HepG2 (cell line): ENCODE results near the gene SRSF10. TPM values are rescaled to one million over a fixed set of nuclear protein-coding genes. Genes with fewer than 3 reads are reported as not detected.

Experiments used
- AGO2 ChIP-seq: fragments of 200-400 bp; formaldehyde crosslinking; optimal IDR thresholded peaks from 2 replicates; pipeline ENCODE3; 2017; ENCODE audit warnings: mild to moderate bottlenecking, low read depth, low read length, moderate library complexity
- AKAP8 ChIP-seq: sonication (generic); formaldehyde crosslinking; IDR thresholded peaks from 2 replicates; pipeline ENCODE4 v1.5.1; 2020; ENCODE audit warnings: mild to moderate bottlenecking, missing genetic modification reagents
- NCOA1 ChIP-seq: sonication (generic); formaldehyde crosslinking; IDR thresholded peaks from 2 replicates; pipeline ENCODE4 v1.9.0; 2021; ENCODE audit warnings: missing genetic modification reagents
- NCOA5 ChIP-seq: sonication (generic); formaldehyde crosslinking; IDR thresholded peaks from 2 replicates; pipeline ENCODE4 v1.4.0; 2020; ENCODE audit warnings: missing genetic modification reagents
- PAX8 ChIP-seq: sonication (generic); formaldehyde crosslinking; IDR thresholded peaks from 2 replicates; pipeline ENCODE4 v1.8.0; 2022; ENCODE audit warnings: mild to moderate bottlenecking, missing genetic modification reagents, borderline replicate concordance
- PCBP1 ChIP-seq: fragments of 200-400 bp; formaldehyde crosslinking; IDR thresholded peaks from 2 replicates; pipeline ENCODE4 v1.6.1; 2017; ENCODE audit warnings: mild to moderate bottlenecking, low read depth, low read length, borderline replicate concordance
- POLR2AphosphoS2 ChIP-seq: IDR thresholded peaks from 2 replicates; pipeline ENCODE4 v1.6.1; 2011; ENCODE audit warnings: low read depth, low read length, improper control_type of control experiment
- PRDM10 ChIP-seq: sonication (generic); formaldehyde crosslinking; IDR thresholded peaks from 2 replicates; pipeline ENCODE4 v1.4.0; 2020; ENCODE audit warnings: low read depth, missing genetic modification reagents
- RAD21 ChIP-seq: fragments of 450-650 bp; formaldehyde crosslinking; IDR thresholded peaks from 2 replicates; pipeline ENCODE4 v1.5.0; 2020; ENCODE audit warnings: mild to moderate bottlenecking
- RXRB ChIP-seq: IDR thresholded peaks from 2 replicates; pipeline ENCODE4 v1.6.1; 2016; ENCODE audit warnings: borderline replicate concordance, missing genetic modification reagents, missing compliant biosample characterization
- TAF1 ChIP-seq: sonication (generic); formaldehyde crosslinking; IDR thresholded peaks from 2 replicates; pipeline ENCODE4 v1.4.0; 2020; ENCODE audit warnings: missing genetic modification reagents
- TRIM24 ChIP-seq: sonication (generic); formaldehyde crosslinking; IDR thresholded peaks from 2 replicates; pipeline ENCODE4 v1.8.0; 2022; ENCODE audit warnings: mild to moderate bottlenecking, missing genetic modification reagents
- ZC3H4 ChIP-seq: sonication (generic); formaldehyde crosslinking; IDR thresholded peaks from 2 replicates; pipeline ENCODE4 v1.4.0; 2020; ENCODE audit warnings: missing genetic modification reagents, borderline replicate concordance
- ZNF296 ChIP-seq: sonication (generic); formaldehyde crosslinking; conservative IDR thresholded peaks from 2 replicates; pipeline ENCODE4 v1.5.0; 2020; ENCODE audit warnings: mild to moderate bottlenecking, missing genetic modification reagents
- ZNF367 ChIP-seq: sonication (generic); formaldehyde crosslinking; IDR thresholded peaks from 2 replicates; pipeline ENCODE4 v1.4.0; 2020; ENCODE audit warnings: missing genetic modification reagents, borderline replicate concordance
- ZNF552 ChIP-seq: sonication (generic); formaldehyde crosslinking; IDR thresholded peaks from 2 replicates; pipeline ENCODE4 v1.9.0; 2022; ENCODE audit warnings: missing genetic modification reagents, mild to moderate bottlenecking, borderline replicate concordance
- ZNF598 ChIP-seq: sonication (generic); formaldehyde crosslinking; IDR thresholded peaks from 2 replicates; pipeline ENCODE4 v1.5.1; 2020; ENCODE audit warnings: mild to moderate bottlenecking, missing genetic modification reagents, borderline replicate concordance
- ZNF605 ChIP-seq: sonication (generic); formaldehyde crosslinking; IDR thresholded peaks from 2 replicates; pipeline ENCODE4 v1.8.0; 2022; ENCODE audit warnings: mild to moderate bottlenecking, missing genetic modification reagents
- ZNF710 ChIP-seq: sonication (generic); formaldehyde crosslinking; IDR thresholded peaks from 2 replicates; pipeline ENCODE4 v1.5.0; 2020; ENCODE audit warnings: mild to moderate bottlenecking, missing genetic modification reagents, borderline replicate concordance
- ZSCAN21 ChIP-seq: sonication (generic); formaldehyde crosslinking; IDR thresholded peaks from 2 replicates; pipeline ENCODE4 v1.8.0; 2022; ENCODE audit warnings: mild to moderate bottlenecking, missing genetic modification reagents, moderate library complexity, borderline replicate concordance
- polyA plus RNA-seq, 8 experiments: library from polyadenylated mRNA; depleted of rRNA in 3 of 8; stranded (reverse) in 7 of 8; unstranded in 1 of 8; fragments of >200 nt; fragmentation: Illumina TruSeq in 4 of 8; extraction: Trizol in 4 of 8; gene quantifications; 2 replicates each; pipeline versions ENCODE4 v1.2.1 to v1.2.3, GENCODE V29; 2011 to 2016; ENCODE audit warnings: low read depth in 4 of 8, missing spikeins in 1 of 8, mixed read lengths in 1 of 8; ENCODE audit not compliant: insufficient read depth in 1 of 8
- total RNA-seq, 5 experiments: library from RNA; depleted of rRNA; stranded (reverse); fragments of >200 nt; fragmentation: Illumina TruSeq; extraction: Trizol; gene quantifications; 2 replicates each; pipeline ENCODE4 v1.2.3, GENCODE V29; 2016; ENCODE audit warnings: low read depth in 1 of 5
- TF ChIP-seq, protein P1 (sequence below): sonication (generic); formaldehyde crosslinking; IDR thresholded peaks from 2 replicates; pipeline ENCODE4 v1.4.0; 2020; ENCODE audit warnings: missing genetic modification reagents, borderline replicate concordance

The SRSF10 gene
- total and polyA plus RNA-seq, 2 of the 13 experiments (the other 11 are each of a cell fraction or from before 2014, with no cell fraction given) = 126 to 186 TPM

DNA sequence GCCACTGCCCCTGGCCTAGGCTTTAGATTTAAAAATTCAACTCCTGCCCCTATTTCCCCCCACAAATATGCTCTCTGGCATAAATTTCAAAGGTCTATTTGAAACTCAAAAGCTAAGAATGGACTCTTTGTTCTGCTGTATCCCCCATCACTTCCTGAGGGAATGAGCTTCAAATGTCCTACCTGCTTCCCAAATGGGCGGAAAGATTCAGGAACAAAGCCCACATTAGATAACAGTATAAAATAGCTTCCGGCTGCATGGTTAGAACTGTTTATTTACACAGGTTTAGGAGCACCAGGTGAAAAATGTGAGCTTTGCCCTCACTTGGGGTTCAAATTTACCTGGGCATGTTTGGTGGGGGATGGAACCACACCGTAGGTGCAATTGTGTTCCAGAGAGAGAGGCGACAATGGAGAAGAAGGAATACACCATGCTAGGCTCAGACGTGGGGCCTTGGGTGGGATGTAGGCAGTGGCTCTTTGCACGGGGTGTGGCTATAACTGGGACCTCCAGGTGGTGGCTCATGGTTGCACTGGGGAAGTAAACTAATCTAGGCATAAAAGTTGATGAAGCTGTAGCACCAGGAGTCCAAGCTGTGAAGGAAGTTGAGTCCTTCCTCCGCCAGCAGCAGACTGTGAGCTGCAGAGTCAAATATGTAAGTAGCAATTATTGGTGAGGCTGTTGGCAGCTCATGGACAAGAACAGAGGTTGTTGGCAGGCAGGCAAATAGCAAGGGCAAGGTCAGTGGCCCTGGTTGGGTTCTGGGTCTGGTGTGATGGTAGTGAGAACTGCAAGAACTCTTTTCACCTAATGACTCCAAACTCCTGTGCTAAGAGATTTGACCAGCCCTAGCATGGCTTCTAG is 41.5 kb upstream of the SRSF10 start (continued):
- TF ChIP-seq ZNF605 (CRISPR knock-in tag) (no peak), PCBP1 (no peak), PRDM10 (CRISPR knock-in tag) (peak; percentile 80; the same call in 1 of the 2 replicates), RXRB (CRISPR knock-in tag) (peak; percentile 94), RAD21 (CRISPR knock-in tag) (no peak; the same call in 1 of the 2 replicates), ZNF552 (CRISPR knock-in tag) (no peak; the same call in 1 of the 2 replicates), NCOA5 (CRISPR knock-in tag) (no peak), ZC3H4 (peak; percentile 81), ZNF367 (no peak), AKAP8 (CRISPR knock-in tag) (peak; percentile 77; the same call in 1 of the 2 replicates), ZNF296 (no peak), TAF1 (peak; percentile 61; the same call in 1 of the 2 replicates), POLR2AphosphoS2 (no peak), PAX8 (CRISPR knock-in tag) (peak; percentile 70; the same call in 1 of the 2 replicates), ZNF598 (CRISPR knock-in tag) (no peak), TRIM24 (CRISPR knock-in tag) (no peak), NCOA1 (CRISPR knock-in tag) (0 out of 2 replicates have a peak, but pooled peaks have one; percentile 41), AGO2 (no peak), ZNF710 (peak; percentile 67; the same call in 1 of the 2 replicates), ZSCAN21 (CRISPR knock-in tag) (peak; percentile 77; the same call in 1 of the 2 replicates)
- TF ChIP-seq, protein P1, sequence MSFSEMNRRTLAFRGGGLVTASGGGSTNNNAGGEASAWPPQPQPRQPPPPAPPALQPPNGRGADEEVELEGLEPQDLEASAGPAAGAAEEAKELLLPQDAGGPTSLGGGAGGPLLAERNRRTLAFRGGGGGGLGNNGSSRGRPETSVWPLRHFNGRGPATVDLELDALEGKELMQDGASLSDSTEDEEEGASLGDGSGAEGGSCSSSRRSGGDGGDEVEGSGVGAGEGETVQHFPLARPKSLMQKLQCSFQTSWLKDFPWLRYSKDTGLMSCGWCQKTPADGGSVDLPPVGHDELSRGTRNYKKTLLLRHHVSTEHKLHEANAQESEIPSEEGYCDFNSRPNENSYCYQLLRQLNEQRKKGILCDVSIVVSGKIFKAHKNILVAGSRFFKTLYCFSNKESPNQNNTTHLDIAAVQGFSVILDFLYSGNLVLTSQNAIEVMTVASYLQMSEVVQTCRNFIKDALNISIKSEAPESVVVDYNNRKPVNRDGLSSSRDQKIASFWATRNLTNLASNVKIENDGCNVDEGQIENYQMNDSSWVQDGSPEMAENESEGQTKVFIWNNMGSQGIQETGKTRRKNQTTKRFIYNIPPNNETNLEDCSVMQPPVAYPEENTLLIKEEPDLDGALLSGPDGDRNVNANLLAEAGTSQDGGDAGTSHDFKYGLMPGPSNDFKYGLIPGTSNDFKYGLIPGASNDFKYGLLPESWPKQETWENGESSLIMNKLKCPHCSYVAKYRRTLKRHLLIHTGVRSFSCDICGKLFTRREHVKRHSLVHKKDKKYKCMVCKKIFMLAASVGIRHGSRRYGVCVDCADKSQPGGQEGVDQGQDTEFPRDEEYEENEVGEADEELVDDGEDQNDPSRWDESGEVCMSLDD (CRISPR knock-in tag) = no peak; the same call in 1 of the 2 replicates
